GM04503 (cell line): Measurements from ENCODE around the gene TLX2.

Experiments used
- DNase-seq: peaks from one replicate; pipeline ENCODE4 v3.0.0-alpha.2; 2012; ENCODE audit warnings: low read depth

Gene TLX2

DNA sequence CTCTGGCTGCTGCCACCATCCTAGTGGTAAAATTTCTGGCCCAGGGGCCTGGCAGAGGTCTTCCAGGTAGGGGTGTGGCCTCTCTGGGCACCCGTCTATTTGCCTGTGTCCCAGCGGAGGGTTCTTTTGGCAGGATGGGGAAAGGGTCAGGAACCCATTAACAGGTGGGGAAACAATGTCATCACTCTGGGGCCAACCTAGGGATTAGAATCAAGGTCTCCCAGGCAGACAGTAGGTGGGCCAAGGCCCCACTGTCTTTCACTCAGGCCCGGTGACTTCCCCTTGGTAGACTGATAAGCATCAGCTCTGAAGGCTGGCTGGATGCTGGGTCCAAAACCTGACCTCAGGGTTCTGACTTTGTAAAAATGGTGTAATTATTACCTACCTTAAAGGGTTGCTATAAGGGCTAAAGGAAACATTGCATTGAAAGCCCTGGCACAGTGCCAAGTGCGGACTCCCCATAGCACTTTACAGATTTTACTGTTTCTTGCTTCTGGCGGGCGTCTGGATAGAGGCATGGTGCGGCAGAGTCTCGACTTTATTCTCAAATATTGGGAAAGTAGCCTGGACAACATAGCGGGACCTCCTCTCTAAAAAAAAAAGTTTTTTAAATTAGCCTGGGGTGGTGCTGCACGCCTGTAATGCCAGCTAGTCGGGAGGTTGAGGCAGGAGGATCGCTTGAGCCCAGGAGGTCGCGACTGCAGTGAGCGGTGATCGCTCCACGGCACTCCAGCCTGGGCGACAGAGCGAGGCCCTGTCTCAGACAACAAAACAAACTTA, 17.1 kb upstream of the TLX2 start:
- DNase-seq = no peak

DNA sequence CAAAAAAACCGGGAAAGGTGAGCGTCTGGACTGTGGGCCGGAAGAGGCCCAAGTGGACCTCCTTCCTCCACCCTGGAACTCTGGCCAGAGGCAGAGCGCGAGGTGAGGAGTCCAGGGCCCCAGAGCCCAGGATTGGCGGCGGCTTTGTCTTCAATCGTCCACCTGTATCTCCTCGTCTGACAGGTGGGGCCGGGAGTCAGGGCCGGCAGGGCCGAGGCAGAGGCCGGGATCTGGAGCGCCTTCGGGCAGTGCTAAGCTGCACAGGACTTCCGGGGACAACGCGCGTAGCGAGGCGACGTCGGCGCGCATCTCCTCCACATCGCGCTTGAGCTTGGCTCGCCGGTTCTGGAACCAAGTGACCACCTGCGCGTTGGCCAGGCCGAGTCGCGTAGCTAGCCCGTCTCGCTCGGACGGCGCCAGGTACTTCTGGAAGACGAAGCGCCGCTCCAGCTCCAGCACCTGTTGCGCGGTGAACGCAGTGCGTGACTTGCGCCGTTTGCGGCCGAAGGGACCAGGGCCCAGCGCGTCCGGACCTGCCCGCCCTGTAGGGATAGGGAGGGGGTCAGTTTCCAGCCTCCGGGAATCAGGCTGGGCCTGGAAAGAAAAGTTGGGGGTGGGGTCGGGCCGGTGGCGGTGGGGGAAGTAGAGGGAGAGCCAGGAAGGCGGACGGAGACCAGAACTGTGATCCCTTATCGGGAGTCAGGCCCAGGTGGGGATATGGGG, 16.3 kb upstream of the TLX2 start:
- no peak for DNase-seq

DNA sequence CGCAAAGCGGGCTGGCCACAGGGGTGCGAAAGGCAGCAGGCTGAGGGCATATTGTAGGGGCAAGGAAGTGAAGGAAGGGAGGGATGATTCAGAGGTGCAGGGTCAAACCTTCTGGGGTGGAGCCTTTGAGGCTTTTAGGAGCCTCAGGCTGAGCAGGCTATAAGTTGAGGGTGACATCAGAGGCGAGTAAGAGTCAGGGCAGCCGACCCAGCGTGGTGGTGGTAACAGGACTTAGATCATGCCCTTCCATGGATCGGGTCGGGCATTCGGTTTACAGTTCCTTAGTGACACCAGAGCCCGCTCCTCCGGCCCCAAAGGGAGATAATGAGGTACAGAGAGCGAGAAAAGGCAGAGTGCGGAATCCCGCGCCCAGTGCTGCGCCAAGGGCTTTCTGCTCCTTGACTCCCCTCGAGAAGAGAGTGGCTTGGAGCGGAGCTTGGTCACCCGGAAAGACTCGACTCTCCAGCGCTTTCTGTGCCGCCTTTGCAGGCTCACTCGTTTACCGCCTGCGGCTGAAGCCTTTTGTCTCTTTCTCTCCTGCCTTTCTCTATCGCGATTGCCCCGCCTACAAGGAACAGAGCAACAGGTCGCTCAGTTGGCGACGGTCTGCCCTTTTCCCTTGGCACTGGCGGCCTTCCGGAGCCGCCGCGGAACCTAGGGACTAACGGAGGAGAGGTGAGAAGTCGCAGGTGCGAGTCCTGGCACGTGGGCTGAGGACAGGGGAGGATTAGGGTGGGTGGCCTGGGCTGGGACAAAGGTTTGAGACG, 15.6 kb upstream of the TLX2 start:
- DNase-seq = no peak

DNA sequence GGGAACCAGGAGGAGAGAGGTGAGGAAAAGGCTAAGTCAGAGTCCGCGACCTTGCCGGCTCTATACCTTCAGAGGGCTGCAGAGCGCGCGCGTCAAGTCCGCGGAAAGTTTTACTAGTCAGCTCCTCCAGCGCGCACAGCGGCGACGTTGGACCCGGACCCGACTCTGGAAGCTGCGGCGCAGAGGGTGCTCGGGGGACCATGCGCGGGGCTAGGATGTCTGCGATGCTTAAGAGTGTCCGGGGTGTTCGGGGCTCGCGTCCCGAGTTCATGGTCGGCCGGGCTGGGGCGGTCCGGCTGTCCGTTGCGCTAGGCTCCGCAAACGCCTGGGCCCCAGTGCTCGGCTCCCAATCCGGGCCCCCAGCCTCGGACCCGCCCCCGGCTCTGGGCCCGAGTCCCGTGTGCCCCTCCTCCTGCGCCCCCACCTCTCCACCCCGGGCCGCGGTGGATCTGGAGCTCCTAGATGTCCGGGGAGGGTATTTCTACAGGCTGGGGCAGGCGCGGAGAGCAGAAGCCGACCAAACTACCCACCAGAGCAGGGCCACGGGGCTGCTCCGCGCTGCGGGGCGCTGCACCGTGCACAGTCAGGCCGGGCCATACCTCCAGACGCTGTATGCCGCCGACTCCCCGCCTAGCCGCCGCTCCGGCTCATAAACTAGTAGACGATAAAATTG, 14.8 kb upstream of the TLX2 start, which contains the start of gene LBX2:
LBX2 (minus strand) TSS at position 337 of the 673 bp plus-strand sequence; CDS start at position 271, 66 bp downstream.
- no peak for DNase-seq

DNA sequence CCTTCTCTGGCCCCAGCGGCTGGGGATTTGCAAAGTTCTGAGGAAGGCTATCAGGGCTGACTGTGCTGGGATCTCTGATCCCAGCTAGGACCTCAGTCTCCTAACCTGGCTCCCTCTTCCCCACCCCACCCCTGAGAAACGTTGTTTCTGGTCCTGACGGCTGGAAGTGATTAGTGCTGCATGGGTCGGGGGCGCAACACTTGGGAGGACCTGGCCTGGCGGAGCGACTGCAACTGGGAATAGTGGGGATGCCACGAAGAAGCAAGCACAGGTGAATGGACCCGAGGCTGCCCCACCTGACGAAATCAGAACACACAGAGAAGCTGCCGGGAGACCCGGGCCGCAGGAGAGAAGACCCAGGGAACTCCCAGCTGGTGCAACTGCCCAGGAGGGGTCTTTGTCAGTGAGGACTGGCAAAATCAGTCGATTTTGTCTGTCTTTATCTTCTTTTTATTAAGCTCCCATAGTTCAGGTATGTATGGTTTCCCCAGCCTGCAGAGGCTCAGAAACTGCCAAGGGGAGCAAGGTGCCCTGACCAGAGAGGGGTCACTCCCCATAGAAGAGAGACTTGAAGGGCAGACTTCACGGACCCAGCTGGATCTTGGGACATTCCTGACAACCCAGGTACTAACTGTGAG, 14.2 kb upstream of the TLX2 start:
- no peak for DNase-seq

DNA sequence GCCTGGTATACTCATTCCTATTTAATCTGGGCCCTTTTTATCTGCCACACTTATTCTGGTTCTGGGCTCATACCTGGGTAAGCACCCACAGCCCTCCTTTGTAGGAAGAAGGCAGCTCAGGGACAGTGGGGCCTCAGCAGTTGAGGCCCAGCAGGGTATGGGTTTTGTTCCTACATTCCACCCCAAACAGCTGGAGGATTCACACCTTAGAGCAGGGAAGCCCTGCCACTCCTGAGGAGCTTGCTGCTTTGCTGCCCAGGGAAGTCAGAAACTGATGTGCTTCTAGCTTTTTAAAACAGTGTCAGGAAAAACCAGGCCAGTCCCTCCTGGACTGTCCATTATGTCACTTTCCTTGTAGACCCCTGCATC, 13.7 kb upstream of the TLX2 start:
- no peak for DNase-seq

DNA sequence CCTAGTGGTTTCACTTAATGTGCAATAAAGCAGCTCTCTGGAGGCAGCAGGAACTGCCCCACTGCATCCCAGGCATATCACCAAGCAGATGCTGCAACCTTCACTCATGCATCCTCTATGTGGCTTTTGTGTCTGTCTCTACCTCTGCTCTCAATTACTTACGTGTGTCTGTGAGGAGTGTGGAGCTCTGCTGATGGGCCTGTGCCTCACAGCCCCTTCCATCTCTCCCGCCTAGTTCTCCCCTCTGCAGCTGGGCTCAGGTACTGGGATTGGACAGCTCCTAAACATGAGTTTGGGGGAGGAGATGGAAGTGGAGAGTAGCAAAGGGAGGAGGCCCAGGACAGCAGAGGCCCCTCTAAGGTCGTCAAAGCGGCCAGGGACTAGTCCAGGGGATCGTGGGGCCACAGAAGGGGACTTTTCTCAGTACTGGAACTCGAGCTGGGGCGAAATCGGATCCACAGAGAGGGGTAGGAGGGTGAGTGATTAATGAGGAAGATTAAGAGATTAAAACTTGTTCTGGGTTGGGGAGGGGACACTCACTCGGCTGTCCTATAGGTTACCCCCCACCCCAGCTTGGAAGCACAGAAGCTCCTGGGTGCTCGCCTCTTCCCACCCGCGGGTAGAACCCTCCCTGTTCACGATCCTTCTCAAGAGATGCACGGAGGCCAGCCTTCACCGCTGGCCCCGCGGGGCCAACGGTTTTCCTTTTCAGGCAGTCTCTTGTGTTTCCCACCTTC, 12.7 kb upstream of the TLX2 start:
- no peak for DNase-seq

DNA sequence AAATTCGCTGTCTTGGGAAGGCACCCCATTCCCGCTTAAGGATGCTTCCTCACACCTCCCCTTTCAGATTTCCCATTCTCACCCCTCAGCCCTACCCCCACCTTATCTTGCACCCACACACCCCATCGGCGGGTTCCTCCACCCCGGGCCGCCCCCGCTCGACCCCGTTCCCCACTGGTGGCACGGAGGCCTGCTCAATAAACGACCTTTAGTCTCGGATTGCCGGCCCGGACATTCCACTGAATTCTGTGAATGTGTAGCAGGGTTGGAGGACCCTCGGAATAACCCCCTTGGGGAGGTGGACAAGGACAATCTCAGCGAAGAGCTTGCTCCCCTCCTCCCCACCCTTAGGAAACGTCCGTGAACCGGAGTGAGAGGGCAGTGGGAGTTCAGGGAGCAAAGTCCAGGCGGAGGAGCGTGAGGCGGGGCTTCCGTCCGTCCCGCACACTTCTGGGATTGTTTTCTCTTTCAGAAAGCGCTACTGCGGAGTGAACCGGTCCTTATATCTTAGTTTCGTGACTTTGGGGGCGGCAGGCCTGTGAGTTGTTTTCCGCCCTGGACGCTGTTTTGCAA, 12.0 kb upstream of the TLX2 start:
- DNase-seq = no peak

DNA sequence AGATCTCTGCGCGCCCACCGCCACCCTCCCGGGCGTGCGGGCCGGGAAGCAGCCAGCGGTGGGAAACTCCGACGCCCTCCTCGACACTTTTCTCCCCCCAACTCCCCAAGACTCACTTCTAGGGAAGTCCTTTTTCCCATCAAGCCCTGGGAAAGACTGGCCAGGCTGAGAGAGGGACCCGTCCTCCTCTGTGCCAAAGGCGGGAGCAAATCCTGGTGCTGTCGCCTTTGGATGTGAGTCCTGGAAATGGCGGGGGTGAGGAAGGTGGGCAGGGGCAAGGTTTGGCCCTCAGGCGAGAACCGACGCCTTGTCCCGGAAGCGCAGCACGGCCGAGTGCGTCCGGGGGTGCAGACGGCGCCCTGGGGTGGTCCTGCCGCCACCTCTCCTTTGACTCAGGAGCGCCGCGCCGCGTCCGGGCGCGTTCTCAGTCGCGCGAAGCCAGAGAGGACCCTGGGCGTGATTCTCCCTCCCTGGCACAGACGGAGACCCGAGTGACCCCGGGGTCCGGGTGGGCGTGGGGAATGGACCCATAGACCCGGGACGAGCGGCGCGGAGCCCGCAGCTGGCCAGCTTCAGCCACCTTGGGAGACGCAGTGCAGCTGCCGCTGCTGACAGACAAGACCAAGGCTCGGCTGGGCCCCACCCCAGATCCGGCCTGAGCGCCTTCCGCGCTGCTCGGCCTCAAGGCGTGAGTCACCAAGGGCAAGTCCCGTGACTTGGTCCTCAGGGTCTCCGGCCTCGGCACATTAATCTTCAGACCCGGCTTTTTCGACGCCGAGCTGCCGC, 11.3 kb upstream of the TLX2 start:
- no peak for DNase-seq

DNA sequence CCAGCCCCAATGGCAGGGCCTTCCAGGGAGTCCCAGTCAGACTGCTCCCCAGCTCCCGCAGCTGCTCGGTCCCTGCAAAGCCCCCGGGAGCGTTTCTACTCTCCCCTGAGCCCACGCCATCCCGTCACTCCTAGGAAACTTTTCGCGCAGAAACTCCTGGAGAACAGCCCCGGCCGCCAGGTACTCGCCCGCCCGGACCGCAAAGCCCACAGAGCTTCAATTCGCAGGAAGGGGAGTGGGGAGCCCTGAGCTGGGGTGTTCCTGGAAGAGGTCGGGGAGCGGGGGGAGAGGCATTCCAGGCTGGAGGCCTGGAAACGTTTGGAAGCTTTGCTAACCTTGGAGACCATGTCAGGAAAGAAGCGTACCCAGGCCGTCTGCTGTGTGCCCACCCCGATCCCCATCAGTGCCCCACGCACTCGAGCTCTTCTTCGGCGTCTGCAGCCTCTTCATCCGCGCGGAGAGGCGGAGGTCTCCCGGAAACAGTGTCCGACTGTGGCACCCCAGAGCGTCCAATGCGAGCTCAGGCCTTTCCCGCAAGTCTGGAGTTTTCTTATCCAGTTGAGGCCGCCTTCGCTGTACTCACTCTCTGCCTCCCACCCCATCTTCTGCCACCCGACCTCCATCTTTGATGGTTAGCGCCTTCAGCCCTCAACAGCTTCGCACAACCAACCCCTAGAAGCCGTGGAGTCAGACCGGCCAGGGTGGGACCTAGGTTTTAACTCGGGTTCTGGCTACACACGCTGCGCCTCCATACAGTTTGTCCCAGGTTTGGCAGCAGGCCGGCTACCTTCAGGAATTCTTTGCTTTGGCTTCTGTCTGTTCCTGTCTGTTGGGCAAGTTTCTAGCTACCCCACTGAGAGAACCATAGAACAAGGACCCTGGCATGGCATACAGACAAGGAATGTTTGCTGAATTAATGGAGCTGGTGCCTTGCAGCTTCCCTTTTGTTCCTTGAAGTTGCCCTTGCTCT, 10.5 kb upstream of the TLX2 start:
- no peak for DNase-seq

DNA sequence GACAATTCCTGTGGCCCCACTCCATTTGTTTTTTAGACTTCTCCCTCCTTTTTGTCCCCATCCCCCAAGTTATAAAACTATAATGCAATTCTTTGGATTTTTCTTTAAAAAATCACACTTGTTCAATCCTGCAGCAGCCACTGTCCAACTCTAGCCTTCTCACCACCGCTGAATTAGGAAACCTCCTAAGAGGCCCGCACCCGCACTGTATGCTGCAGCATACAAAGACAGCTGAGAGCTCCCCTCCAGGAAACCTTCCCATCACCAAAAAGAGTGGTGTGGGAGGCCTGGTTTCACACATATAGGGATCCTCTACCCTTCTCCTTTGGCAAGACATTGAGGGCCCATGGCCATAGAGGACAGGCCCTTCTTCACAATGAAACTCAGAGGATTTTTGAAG, 9.7 kb upstream of the TLX2 start:
- no peak for DNase-seq

DNA sequence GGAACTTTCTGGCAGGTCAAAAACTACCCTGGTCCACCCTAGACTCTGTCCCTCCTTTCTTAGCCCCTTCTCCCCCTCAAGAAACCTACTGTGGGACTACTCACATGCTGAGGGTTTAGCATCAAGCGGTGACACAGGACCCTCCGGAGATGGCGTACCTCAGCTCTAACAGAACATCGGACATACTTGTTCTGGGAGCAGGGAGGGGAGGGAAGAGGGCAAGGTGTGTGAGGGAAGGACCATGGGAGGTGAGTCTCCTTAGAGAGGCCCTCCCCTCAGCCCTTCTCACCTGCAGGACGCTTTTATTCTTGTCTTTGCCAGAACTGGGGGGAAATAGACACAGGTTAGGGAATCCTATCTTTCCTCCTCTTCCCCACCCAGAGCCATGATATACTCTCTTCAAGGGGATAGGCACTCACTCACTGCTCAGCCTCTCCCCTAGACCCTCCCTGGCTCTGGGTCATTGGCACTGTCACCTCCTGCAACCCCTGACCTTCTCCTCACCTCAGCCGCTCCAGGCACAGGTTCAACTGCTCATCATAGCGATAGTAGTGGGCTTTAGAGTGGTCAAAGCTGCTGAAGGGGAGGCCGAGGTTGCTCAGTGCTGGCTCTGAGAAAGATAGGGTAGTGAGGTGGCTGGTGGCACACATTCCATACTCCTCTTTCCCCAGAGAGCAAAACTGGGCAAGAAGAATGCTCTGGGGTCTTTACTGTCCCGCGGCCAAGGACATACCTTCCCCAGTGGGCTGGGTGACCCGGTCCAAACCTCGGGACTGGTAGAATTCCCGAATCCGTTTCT, 8.6 kb upstream of the TLX2 start:
- no peak for DNase-seq

DNA sequence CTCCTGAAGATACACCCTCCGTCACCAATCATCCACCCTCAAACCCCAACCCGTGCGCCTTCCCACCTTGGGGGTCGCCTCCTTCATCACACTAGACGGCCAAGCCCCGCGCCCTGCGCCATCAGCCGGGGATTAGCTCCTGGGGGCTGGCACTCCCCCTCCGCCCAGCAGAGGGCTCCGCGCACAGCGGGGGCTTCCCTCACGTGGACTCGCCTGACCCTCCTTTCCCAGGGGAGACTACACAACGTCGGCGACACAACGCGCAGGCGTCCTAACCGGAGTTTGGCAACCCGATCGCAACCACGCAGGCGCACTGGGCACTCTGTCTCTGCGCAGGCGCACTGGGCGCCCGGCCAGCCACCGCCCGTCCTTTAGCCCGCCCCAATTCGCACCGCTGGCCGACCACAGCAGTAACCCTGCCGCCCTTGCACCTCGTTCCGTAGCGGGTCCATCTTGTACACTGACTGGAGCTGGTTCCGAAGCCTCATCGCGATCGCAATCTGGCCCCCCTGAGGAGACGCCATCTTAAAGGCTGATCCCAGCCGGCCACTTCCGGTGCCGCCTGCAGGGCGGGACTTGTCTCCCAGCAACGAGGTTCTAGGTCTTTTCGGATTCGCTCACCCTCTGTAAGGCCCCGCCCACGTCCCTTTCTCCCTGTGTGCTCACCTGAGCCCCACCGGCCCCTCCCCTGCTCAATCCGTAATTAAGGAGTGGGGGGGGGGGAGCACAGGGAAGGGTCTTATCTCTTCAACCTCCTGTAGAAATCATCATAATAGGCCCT, 6.9 kb upstream of the TLX2 start, which contains the start of gene PCGF1:
PCGF1 (minus strand) TSS at position 551 of the 781 bp plus-strand sequence; CDS start at position 524, 27 bp downstream.
- DNase-seq = peak; percentile 80

DNA sequence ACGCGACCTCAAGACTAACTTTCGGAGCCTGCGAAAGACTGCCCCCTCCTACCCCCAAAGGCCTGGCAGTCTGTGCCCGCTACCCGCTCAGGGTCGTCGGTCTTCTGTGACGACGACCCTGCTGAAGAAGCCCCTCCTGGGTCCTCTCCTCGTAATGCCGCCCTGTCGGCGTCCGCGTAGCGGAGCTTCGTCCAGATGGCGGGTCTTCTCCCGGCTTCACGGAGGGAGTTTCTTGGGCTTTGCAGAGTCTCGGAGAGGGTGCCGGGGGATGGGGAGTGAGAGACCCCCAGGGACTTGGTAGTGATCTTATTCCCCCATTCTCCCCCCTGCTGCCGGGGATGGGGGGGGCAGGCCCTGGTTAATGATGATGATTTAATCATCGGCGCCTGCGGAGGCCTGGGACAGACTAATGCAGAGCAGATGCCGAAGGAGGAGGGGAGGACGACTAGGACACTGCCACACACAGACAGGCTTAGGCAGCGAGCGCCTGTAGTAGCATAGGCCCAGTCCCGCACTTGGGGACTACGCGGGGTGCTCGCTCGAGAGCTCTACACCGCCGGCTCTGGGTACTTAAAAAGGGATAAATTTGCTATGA, 6.2 kb upstream of the TLX2 start:
- DNase-seq = no peak

DNA sequence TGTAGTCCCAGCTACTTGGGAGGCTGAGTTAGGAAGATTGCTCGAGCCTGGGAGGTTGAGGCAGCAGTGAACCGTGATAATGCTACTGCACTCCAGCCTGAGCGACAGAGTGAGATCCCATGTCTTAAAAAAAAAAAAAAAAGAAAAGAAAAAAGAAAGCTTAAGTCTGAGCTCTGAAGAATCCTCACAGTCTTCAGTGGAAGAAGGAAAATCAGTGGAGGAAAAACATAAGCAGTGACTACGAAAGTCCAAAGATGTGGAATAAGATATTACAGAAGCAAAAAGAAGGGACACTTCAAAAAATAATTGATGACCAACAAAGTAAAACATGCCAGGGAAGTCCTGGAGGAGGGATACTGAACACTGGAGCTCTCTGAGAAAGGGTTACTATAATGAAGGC, 4.0 kb upstream of the TLX2 start:
- DNase-seq = no peak
